HepG2 (cell line): ENCODE data around the gene TMEM80. TPM values are rescaled to one million over a fixed set of nuclear protein-coding genes. Genes with fewer than 3 reads are reported as not detected.

Source experiments
- FOXP4 ChIP-seq: sonication (generic); formaldehyde crosslinking; IDR thresholded peaks from 2 replicates; pipeline ENCODE4 v1.4.0; 2020; ENCODE audit warnings: missing genetic modification reagents
- GABPA ChIP-seq, 2 experiments: IDR thresholded peaks; 2 replicates each; pipeline ENCODE4 v1.6.1; 2011 to 2016; ENCODE audit warnings: low read depth in 2 of 2, low read length in 1 of 2, missing biosample characterization in 1 of 2, missing genetic modification characterization in 1 of 2
- HNRNPL ChIP-seq: fragments of 200-400 bp; formaldehyde crosslinking; IDR thresholded peaks from 2 replicates; pipeline ENCODE4 v1.6.1; 2017; ENCODE audit warnings: mild to moderate bottlenecking, low read depth, low read length
- IRF1 ChIP-seq: sonication (generic); formaldehyde crosslinking; IDR thresholded peaks from 2 replicates; pipeline ENCODE4 v1.4.0; 2020; ENCODE audit warnings: low read depth, mild to moderate bottlenecking, missing genetic modification reagents
- KLF12 ChIP-seq: sonication (generic); formaldehyde crosslinking; IDR thresholded peaks from 2 replicates; pipeline ENCODE4 v1.4.0; 2020; ENCODE audit warnings: missing genetic modification reagents, borderline replicate concordance
- POGK ChIP-seq: sonication (generic); formaldehyde crosslinking; conservative IDR thresholded peaks from 2 replicates; pipeline ENCODE4 v1.8.0; 2022; ENCODE audit warnings: mild to moderate bottlenecking, moderate library complexity, missing genetic modification reagents
- PRDM15 ChIP-seq: sonication (generic); formaldehyde crosslinking; IDR thresholded peaks from 2 replicates; pipeline ENCODE4 v1.4.0; 2020; ENCODE audit warnings: missing genetic modification reagents
- RERE ChIP-seq: IDR thresholded peaks from 2 replicates; pipeline ENCODE4 v1.6.1; 2016; ENCODE audit warnings: low read depth, missing genetic modification reagents, missing compliant biosample characterization
- TBL1XR1 ChIP-seq: fragments of 150-350 bp; IDR thresholded peaks from 2 replicates; pipeline ENCODE4 v1.6.1; 2014; ENCODE audit warnings: borderline replicate concordance, low read length; ENCODE audit not compliant: partially characterized antibody
- polyA plus RNA-seq, 8 experiments: library from polyadenylated mRNA; depleted of rRNA in 3 of 8; stranded (reverse) in 7 of 8; unstranded in 1 of 8; fragments of >200 nt; fragmentation: Illumina TruSeq in 4 of 8; extraction: Trizol in 4 of 8; gene quantifications; 2 replicates each; pipeline versions ENCODE4 v1.2.1 to v1.2.3, GENCODE V29; 2011 to 2016; ENCODE audit warnings: low read depth in 4 of 8, missing spikeins in 1 of 8, mixed read lengths in 1 of 8; ENCODE audit not compliant: insufficient read depth in 1 of 8
- total RNA-seq, 5 experiments: library from RNA; depleted of rRNA; stranded (reverse); fragments of >200 nt; fragmentation: Illumina TruSeq; extraction: Trizol; gene quantifications; 2 replicates each; pipeline ENCODE4 v1.2.3, GENCODE V29; 2016; ENCODE audit warnings: low read depth in 1 of 5

TMEM80 gene
- total and polyA plus RNA-seq, 2 of the 13 experiments (the other 11 are each of a cell fraction or from before 2014, with no cell fraction given), result 5.6 to 17.1 TPM

GRCh38 chr11:702462-703461, 7.1 kb downstream of the TMEM80 start (continued):
- TF ChIP-seq FOXP4 (CRISPR knock-in tag), result no peak
- no peak for TF ChIP-seq RERE (CRISPR knock-in tag)
- TF ChIP-seq GABPA (IDR thresholded peaks at IDR 0.05; ENCODE audit: low read depth, low read length), result no peak
- TF ChIP-seq GABPA (CRISPR knock-in tag; IDR thresholded peaks at IDR 0.05; ENCODE audit: low read depth), result no peak
- no peak for TF ChIP-seq POGK (CRISPR knock-in tag)
- no peak for TF ChIP-seq TBL1XR1
- TF ChIP-seq HNRNPL, result peak; percentile 92; the same call in 1 of the 2 replicates
- no peak for TF ChIP-seq IRF1 (CRISPR knock-in tag)
- no peak for TF ChIP-seq PRDM15
- no peak for TF ChIP-seq KLF12 (CRISPR knock-in tag)
